HG02678 (cell line): Measurements from ENCODE around the gene CHD6.

ENCODE experiments used
- ATAC-seq: cut with Tn5 transposase; IDR thresholded peaks from one replicate; pipeline ENCODE4 v1.9.1; 2021; ENCODE audit warnings: mild to moderate bottlenecking, moderate library complexity; ENCODE audit not compliant: unreplicated experiment

CHD6 gene

GRCh38 chr20:41617902-41618806 lies at the start of gene CHD6:
TSS of gene CHD6 (minus strand) at chr20:41618377. CDS start at chr20:41551337, 67,040 bp downstream.
- peak; percentile 97 for ATAC-seq

- no peak for ATAC-seq
These were observed 46.4 kb upstream of the CHD6 start for GRCh38 chr20:41664584-41664983.

GRCh38 chr20:41657655-41658054 lies 39.5 kb upstream of the CHD6 start:
- no peak for ATAC-seq

- ATAC-seq: no peak
These were observed 37.9 kb upstream of the CHD6 start for GRCh38 chr20:41655962-41656618.

- ATAC-seq: no peak
These were observed 36.7 kb upstream of the CHD6 start for GRCh38 chr20:41654884-41655283.

GRCh38 chr20:41654292-41654691 lies 36.1 kb upstream of the CHD6 start:
- no peak for ATAC-seq

GRCh38 chr20:41650231-41650948 lies 32.2 kb upstream of the CHD6 start:
- no peak for ATAC-seq

- no peak for ATAC-seq
These were observed 31.3 kb upstream of the CHD6 start for GRCh38 chr20:41649489-41649888.

GRCh38 chr20:41645372-41645771 lies 27.2 kb upstream of the CHD6 start:
- no peak for ATAC-seq

GRCh38 chr20:41643504-41643938 lies 25.3 kb upstream of the CHD6 start:
- ATAC-seq: no peak

GRCh38 chr20:41639630-41640029 lies 21.5 kb upstream of the CHD6 start:
- no peak for ATAC-seq

GRCh38 chr20:41638456-41638855 lies 20.3 kb upstream of the CHD6 start:
- no peak for ATAC-seq

- no peak for ATAC-seq
These were observed 17.0 kb upstream of the CHD6 start for GRCh38 chr20:41635158-41635557.

GRCh38 chr20:41632896-41633295 lies 14.7 kb upstream of the CHD6 start:
- ATAC-seq: no peak

- ATAC-seq: no peak
These were observed 13.6 kb upstream of the CHD6 start for GRCh38 chr20:41631826-41632225.

- ATAC-seq: no peak
These were observed 12.7 kb upstream of the CHD6 start for GRCh38 chr20:41630846-41631245.

- ATAC-seq: no peak
These were observed 9.6 kb upstream of the CHD6 start for GRCh38 chr20:41627611-41628244.

- no peak for ATAC-seq
These were observed 8.9 kb upstream of the CHD6 start for GRCh38 chr20:41627001-41627495.

- ATAC-seq: no peak
These were observed 5.6 kb upstream of the CHD6 start for GRCh38 chr20:41623625-41624375.

- ATAC-seq: no peak
These were observed 4.4 kb upstream of the CHD6 start for GRCh38 chr20:41622584-41622983.
